ENCODE data around the gene NEK9.

NEK9 gene

DNA sequence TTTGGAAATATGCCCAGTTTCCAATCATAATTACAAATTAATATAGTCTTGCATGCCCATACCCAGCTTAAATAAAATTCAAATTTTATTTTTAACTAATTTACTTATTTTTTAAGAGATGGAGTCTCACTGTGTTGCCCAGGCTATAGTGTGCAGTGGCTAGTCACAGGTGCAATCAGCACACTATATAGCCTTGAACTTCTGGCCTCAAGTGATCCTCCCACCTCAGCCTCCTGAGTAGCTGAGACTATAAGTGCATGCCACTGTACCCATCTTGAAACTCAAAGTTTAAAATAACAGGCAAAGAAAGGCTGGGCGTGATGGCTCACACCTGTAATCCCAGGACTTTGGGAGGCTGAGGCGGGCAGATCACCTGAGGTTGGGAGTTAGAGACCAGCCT, 85.9 kb downstream of the NEK9 start:
- no peak for DNase-seq (ENCODE audit: low read depth in 1 of 2, low spot score in 1 of 2)

DNA sequence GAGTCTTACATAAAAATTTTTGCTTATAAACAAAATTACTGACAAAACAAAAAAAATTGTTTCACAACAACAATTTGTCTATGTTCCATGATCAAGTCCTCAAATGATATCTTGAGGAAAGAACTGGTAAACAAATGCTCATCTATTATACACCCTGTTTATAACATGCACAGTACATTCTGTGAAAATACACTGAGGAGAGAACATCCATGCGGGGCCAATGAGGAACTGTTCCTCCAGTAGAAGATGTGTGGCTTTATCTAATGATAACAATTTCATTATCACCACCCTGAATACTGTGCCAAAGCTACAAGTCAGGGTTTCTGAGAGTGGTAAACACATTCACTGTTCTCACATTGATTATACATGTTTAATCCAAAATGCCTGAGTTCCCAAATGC, 86.3 kb downstream of the NEK9 start:
- DNase-seq (ENCODE audit: low read depth in 1 of 2, low spot score in 1 of 2): no peak

DNA sequence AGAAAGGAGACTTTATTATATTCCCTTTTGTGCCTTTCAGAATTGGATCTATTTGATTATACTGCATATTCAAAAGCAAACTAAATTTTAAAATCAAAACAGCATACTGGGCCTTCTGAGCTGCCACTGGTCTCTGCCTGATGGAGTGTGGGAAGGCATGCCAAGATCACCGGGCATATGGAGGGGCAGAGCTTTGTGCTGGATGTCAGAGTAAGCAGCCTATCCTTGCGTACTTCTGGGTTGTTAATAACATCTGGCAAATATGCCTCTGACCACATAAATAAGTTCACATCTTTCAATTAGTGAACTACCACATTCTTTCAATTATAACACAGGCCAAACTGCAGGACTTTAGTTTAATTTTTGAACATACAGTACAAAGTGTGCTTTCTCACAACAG, 93.9 kb downstream of the NEK9 start:
- no peak for DNase-seq (ENCODE audit: low read depth in 1 of 2, low spot score in 1 of 2)

DNA sequence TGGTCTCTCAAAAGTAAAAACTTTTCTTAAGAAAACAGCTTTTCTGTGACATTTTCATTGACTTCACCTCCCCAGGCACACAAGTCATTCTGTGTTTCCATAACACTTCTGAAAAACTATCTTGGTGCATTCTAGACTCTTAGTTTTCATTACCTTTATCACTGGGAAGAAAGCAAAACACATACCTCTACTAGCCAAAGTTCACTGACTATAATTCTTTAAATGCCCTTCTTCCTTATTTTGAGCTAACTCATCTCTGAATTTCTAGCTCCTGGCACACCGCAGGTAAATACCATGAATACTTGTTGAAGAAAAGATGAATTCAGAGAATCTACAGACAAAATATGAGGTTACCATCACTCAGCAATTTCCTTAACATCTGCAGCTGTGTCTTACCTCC, 96.7 kb downstream of the NEK9 start:
- DNase-seq (ENCODE audit: low read depth in 1 of 2, low spot score in 1 of 2): no peak

Measured in activated CD4-positive, alpha-beta T cell treated with anti-CD3 and anti-CD28 coated beads, Interleukin-2, amount 50 U/mL, for 24 hours (primary cell).